Urinary bladder (tissue), 4 donors: ENCODE results near the gene NUP58. TPM values are rescaled to one million over a fixed set of nuclear protein-coding genes. Genes with fewer than 3 reads are reported as not detected.
"Not testable (repeated sequence)": the region's sequence is repeated elsewhere in the genome, so short reads cannot be mapped to it uniquely, and the experiment has no call there.

Experiments used
- DNase-seq: peaks from one replicate; pipeline ENCODE4 v3.0.0-alpha.2; 2015; ENCODE audit errors: extremely low spot score
- H3K27ac ChIP-seq: one replicate; pipeline ENCODE4 v1.5.1; 2013; ENCODE audit warnings: low read depth, mild to moderate bottlenecking, moderate library complexity
- H3K36me3 ChIP-seq: one replicate; pipeline ENCODE4 v1.6.1; 2013; ENCODE audit warnings: mild to moderate bottlenecking, moderate library complexity; ENCODE audit not compliant: insufficient read depth
- H3K4me1 ChIP-seq: one replicate; pipeline ENCODE4 v1.6.1; 2013; ENCODE audit warnings: mild to moderate bottlenecking, moderate library complexity; ENCODE audit not compliant: insufficient read depth
- H3K4me3 ChIP-seq: one replicate; pipeline ENCODE4 v1.5.1; 2013; ENCODE audit warnings: low read depth, low read length
- WGBS: extraction: QIAGEN DNeasy Blood & Tissue Kit; methylation state at CpG from one replicate; pipeline ENCODE4 v1.1.7; 2013; 5-methylcytosine and 5-hydroxymethylcytosine counted together
- polyA plus RNA-seq: library from polyadenylated mRNA; stranded (reverse); fragments of 200-250 nt; gene quantifications from one replicate; pipeline ENCODE4 v1.2.3, GENCODE V29; 2013
- total RNA-seq: library from RNA; depleted of rRNA; stranded (reverse); fragments of >200 nt; gene quantifications from one replicate; pipeline ENCODE4 v1.2.3, GENCODE V29; 2014
- donor health status: healthy with polysubstance abuse.
- donor health status: healthy.

The NUP58 gene
- total and polyA plus RNA-seq, 2 donors = 15.3 to 117 TPM

DNA sequence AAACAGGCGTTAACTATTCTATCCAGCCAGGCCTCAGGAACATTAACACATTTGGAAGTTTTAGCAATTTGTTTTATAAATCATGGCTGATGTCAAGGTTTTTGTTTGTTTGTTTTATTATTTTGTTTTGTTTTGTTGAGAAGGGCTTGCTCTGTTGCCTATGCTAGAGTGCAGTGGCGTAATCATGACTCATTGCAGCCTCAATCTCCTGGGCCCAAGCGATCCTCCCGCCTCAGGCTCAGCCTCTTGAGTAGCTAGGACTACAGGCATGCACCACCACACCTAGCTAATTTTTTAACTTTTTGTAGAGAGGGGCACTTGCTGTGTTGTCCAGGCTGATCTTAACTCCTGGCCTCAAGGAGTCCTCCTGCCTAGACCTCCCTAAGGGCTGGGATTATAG is 28.3 kb downstream of the NUP58 start:
- WGBS = 98% methylated on average over 4 of the region's 4 CpGs
- peaks cover 6% of the 10 kb centered on the region for H3K36me3 ChIP-seq

DNA sequence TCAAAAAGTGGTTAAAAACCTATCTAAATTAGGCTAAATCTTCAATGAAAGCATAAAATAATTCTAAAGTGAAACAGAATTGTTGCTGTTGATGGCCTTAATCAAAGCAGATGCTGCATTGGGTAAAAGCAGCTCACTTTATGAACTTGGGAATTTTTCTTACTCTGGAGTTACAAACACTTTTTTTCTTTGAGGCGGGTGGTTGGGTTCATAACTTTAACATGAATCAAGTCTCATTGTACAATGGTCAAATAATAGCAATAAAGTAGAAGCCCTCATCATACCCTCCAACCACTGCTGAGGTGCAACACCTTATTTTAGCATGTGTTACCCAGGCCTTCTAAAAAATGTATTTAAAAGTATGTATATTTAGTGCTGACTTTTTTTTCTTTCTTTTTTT is 29.1 kb downstream of the NUP58 start:
- peaks cover 5% of the 10 kb centered on the region for H3K36me3 ChIP-seq
- 90% methylated on average over 1 of the region's 1 CpG for WGBS
- H3K27ac ChIP-seq = no peak overlapping the region

More for the DNA sequence above, 28.3 kb downstream of the NUP58 start:
- H3K4me1 ChIP-seq = no peaks in the 10 kb centered on the region
- no peak for DNase-seq
- no peak overlapping the region for H3K27ac ChIP-seq
- no peak overlapping the region for H3K4me3 ChIP-seq

DNA sequence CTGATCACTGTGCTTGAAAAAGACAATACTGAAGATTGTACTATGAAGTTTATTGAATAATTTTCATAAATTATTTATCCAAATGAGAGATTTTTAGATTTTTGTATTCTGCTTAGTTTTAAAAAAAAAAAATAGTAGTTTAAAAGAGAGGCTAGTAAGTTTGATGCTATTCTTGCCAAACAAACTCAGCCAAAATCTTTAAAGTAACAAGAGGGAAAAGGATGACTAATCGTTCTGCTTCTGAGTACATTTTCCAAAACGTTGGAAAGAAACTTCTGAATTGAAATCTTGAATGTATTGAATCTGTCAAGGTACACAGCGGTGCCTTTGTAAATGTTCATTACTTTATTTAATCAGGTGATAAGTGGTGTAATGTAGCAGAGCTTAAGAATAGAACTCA is 34.4 kb downstream of the NUP58 start:
- Histone ChIP-seq H3K27ac (no peak overlapping the region), H3K4me1 (no peaks in the 10 kb centered on the region), H3K4me3 (no peak overlapping the region), H3K36me3 (no peaks in the 10 kb centered on the region)
- DNase-seq = no peak
- 58% methylated on average over 3 of the region's 3 CpGs for whole genome bisulfite sequencing

More for the DNA sequence above, 29.1 kb downstream of the NUP58 start:
- DNase-seq = no peak
- Histone ChIP-seq H3K4me1 (no peaks in the 10 kb centered on the region), H3K4me3 (no peak overlapping the region)

DNA sequence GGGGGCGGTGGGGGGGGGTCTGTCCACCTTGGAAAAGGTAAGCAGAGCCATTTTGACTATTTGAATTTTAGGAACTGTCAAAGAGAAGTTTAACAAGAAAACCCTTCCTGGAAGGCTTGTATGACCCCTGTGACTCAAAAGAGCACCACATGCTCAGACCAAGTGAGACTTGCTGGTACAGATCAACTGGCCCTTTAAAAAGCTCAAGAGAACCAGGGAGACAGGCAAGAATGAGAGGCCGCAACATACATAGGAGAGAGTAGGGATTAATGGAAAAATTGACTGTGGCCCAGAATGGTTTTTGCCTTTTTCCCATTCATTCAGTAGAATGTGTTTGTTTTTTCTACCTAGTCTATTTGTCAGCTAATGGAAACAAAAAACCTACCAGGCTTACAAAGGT is 44.2 kb downstream of the NUP58 start:
- WGBS = 87% methylated on average over 2 of the region's 2 CpGs
- H3K4me3 ChIP-seq = no peak overlapping the region
- no peak overlapping the region for H3K27ac ChIP-seq
- no peaks in the 10 kb centered on the region for H3K4me1 ChIP-seq
- peaks cover 3% of the 10 kb centered on the region for H3K36me3 ChIP-seq
- no peak for DNase-seq

DNA sequence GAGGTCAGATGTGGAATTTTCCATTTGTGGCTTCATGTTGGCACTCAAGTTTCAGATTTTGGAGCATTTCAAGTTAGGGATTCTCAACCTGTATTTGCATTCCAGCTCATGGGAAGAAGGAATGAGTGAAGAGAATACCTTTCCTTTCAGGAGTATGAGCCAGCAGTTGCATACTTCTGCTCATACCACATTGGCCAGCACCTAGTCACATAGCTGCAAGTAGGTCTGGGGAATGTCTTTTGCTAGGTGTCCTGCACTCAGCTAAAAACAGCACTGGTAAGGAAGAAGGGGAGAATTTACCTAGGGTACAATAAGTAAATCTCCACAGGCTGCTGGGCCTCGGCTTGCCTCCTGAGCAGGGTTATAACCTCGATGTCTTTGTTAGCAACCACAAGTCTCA is 45.7 kb downstream of the NUP58 start:
- no peak for DNase-seq
- H3K4me3 ChIP-seq = no peak overlapping the region
- no peak overlapping the region for H3K27ac ChIP-seq
- H3K4me1 ChIP-seq = no peaks in the 10 kb centered on the region
- WGBS = 79% methylated on average over 2 of the region's 2 CpGs
- no peaks in the 10 kb centered on the region for H3K36me3 ChIP-seq

DNA sequence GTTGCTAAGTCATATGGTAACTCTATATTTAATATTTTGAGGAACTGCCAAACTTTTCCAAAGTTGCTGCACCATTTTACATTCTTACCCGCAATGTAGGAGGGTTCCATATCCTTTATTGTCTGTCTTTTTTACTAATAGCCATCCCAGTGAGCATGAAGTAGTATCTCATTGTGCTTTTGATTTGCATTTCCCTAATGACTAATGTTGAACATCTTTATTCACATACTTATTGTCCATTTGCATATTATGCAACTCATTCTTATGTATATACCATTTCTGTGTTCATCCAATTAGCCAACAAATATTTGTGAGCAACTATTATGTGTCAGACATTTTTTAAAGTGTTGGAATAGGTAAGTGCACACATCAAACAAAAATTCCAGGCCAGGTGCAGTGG is 50.0 kb downstream of the NUP58 start:
- WGBS = 97% methylated on average over 1 of the region's 1 CpG
- H3K4me3 ChIP-seq = no peak overlapping the region
- no peak overlapping the region for H3K27ac ChIP-seq
- DNase-seq = no peak
- H3K36me3 ChIP-seq = no peaks in the 10 kb centered on the region
- H3K4me1 ChIP-seq = no peaks in the 10 kb centered on the region

DNA sequence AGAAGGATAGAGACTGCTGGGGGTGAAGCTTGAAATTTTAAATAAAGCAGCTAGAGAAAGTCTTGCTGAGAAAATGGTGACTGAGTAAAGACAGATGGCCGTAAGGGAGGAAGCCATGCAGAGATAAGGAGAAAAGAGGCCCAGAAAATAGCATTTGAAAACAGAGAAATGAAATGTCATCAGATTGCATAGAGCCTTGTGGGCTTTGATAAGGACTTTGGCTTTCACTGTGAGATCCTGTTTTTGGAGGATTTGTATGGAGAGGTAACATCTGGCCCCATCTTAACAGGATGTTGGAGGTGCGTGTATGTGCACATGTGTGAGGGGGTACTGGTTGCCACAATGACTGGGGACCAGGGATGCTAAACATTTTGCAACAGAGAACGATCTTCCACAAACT is 50.8 kb downstream of the NUP58 start:
- Histone ChIP-seq H3K36me3 (no peaks in the 10 kb centered on the region), H3K4me1 (no peaks in the 10 kb centered on the region), H3K4me3 (no peak overlapping the region), H3K27ac (no peak overlapping the region)
- DNase-seq = no peak
- WGBS = 33% methylated on average over 3 of the region's 3 CpGs

DNA sequence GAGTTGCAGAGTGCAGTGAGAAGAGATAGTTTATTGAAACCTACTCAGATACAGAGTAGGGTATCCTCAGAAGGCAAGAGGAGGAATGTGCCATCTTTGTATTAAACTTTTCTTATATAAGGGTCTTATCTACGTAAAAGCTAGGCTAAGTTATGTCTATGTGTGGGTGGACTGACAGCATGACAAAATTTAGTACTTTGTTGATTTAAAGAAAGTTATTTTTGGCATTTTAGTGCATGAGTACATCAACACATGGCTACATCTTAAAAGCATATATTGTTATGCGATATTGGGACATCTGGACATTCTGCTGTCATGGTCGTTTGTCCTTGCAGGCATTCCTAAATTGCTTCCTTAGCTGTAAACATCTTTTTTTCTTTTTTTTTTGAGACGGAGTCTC is 51.4 kb downstream of the NUP58 start:
- H3K36me3 ChIP-seq = no peaks in the 10 kb centered on the region
- WGBS = 55% methylated on average over 4 of the region's 4 CpGs
- no peak overlapping the region for H3K27ac ChIP-seq
- no peak overlapping the region for H3K4me3 ChIP-seq
- DNase-seq = no peak
- no peaks in the 10 kb centered on the region for H3K4me1 ChIP-seq

DNA sequence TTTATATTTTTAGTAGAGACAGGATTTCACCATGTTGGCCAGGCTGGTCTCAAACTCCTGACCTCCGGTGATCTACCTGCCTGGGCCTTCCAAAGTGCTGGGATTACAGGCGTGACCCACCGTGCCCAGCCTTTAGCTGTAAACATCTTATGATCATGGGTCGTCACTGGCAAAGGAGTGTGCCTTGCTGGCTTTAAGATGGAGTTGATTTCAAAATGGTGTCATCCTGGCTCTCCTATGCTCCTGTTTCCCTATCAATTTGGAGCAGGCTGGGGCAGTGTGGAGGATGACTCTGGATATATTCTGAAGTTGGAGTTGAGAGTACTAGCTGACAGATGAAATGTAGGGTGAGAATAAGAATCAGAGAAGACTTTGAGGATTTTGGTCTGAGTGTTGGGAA is 51.9 kb downstream of the NUP58 start:
- H3K36me3 ChIP-seq = no peaks in the 10 kb centered on the region
- WGBS = 93% methylated on average over 4 of the region's 4 CpGs
- DNase-seq = no peak

DNA sequence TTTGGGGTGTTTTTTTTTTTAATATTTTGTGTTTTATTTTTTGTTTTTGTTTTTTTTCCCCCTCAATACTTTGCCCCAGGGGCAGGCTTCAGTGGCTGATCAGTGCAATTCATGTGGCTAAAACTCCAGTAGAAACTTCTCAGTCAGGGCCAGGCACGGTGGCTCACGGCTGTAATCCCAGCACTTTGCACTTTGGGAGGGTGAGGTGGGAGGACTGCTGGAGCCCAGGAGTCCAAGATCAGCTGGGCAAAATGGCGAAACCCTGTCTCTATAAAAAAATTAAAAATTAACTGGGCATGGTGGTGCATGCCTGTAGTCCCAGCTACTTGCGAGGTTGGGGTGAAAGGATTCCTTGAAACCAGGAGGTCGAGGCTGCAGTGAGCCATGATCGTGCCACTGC is 53.0 kb downstream of the NUP58 start:
- no peak overlapping the region for H3K4me3 ChIP-seq
- H3K4me1 ChIP-seq = no peaks in the 10 kb centered on the region
- no peak overlapping the region for H3K27ac ChIP-seq
- no peaks in the 10 kb centered on the region for H3K36me3 ChIP-seq
- WGBS = 80% methylated on average over 6 of the region's 6 CpGs
- DNase-seq = no peak

More for the DNA sequence above, 51.9 kb downstream of the NUP58 start:
- Histone ChIP-seq H3K4me1 (no peaks in the 10 kb centered on the region), H3K27ac (no peak overlapping the region), H3K4me3 (no peak overlapping the region)

DNA sequence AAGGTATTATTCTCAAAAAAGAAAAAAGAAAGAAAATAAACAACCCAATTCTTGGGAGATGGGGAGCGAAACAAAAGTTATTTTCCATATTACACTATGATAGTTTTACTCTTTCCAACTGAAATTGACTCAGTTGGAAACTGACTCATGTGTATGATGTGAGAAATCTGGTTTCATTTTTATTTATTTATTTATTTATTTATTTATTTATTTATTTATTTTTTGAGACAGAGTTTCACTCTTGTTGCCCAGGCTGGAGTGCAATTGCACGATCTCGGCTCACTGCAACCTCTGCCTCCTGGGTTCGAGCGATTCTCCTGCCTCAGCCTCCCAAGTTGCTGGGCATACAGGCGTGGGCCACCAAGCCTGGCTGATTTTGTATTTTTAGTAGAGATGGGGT is 59.0 kb downstream of the NUP58 start:
- H3K36me3 ChIP-seq, H3K4me1 ChIP-seq, H3K27ac ChIP-seq, DNase-seq, H3K4me3 ChIP-seq: not testable (repeated sequence)
- 95% methylated on average over 6 of the region's 6 CpGs for WGBS

DNA sequence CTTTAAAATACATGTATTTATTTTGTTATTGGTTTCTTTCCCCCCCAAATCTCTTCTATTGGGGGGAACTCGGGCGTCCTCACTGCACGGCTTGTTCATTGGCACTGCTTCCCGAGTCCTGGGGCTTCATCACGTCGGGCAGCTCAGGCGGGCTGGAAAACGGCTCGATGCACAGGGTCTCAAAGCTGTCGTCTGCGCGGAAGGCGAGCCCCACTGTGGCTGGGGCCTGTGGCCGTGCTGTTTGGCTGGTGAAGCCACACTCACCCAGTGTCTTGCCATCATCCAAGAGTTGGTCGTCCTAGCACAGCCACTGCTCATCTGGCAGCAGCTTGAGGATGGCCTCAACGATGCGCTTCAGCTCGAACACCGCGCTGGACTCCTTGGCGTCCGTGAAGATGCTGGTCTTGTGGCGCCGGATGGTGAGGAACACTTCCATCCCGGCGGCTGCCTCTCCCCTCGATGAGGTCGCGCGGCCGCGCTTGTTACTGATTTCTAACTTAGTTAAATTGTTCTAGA is 64.4 kb downstream of the NUP58 start:
- no peak for DNase-seq
- H3K36me3 ChIP-seq = no peaks in the 10 kb centered on the region
- 92% methylated on average over 32 of the region's 32 CpGs for WGBS
- H3K27ac ChIP-seq = no peak overlapping the region
- H3K4me1 ChIP-seq = no peaks in the 10 kb centered on the region
- H3K4me3 ChIP-seq = no peak overlapping the region

DNA sequence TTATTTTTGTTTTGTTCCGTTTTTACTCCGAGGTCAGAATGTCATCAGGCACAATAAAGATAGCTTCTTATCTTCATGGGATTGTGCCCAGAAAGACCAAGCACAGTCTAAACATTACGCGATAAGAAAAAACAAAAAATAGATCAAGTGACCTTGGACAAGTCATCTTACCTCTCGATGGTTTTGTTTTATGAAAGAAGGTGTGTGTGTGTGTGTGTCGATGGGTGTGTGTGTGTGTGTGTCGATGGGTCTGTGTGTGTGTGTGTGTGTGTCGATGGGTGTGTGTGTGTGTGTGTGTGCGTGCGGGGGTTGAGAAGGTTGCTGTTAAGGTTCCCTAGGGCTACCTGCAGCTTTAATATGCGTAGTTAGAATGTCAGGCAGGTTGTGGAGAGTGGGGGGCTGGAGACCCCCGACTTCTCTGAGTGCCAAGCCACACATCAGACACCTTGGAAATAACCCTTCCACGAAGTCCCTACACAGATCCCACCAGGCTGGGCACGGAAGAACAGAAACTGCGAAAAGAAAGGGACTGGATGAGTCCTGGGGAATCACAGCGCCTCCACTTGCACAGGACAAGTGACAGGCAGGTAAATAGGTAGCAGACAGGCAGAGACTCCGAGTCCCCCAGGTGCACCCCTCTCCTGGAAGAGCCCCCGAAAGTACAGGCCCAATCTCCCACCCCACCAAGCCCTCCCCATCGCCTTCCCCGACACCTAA is 69.9 kb downstream of the NUP58 start:
- Histone ChIP-seq H3K4me3 (peak overlapping the region; percentile 57), H3K4me1 (no peaks in the 10 kb centered on the region), H3K27ac (no peak overlapping the region), H3K36me3 (no peaks in the 10 kb centered on the region)
- WGBS = 49% methylated on average over 20 of the region's 20 CpGs
- no peak for DNase-seq

DNA sequence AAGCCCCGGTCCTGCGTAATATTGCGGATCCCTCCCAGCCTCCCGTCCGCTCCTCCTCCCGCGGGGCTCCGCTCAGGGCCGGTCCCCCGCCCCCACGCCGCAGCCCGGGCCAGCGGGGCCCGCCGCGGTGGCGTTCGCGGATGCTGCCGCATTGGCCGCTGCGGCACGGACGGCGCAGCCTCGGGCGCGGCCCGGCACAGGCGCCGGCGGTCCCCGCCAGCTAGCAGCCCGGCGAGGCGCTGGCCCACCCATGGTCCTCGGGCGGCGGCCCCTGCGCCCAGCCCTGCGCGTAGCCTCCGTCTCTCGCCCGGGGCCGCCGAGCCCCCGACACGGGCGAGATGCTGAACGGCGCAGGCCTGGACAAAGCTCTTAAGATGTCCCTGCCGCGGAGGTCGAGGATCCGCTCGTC is 70.5 kb downstream of the NUP58 start, which contains the start of gene ATP8A2:
ATP8A2 (plus strand) TSS at position 100 of the 409 bp plus-strand sequence; CDS start at position 339, 239 bp downstream.
- H3K27ac ChIP-seq = no peak within 1 kb of the TSS
- H3K36me3 ChIP-seq = no peaks in the 10 kb centered on the region
- under 1% methylated on average over 58 of the region's 58 CpGs for WGBS
- no peaks in the 10 kb centered on the region for H3K4me1 ChIP-seq
- DNase-seq = no peak
- peak within 1 kb of the TSS; percentile 57 for H3K4me3 ChIP-seq
